NCI-H69 (cell line): ENCODE results near the gene DMPK.
A peak's percentile ranks its signal among the peaks of the same experiment; 100 is the strongest.
"Not testable (repeated sequence)": the region's sequence is repeated elsewhere in the genome, so short reads cannot be mapped to it uniquely, and the experiment has no call there.

ENCODE experiments used
- DNase-seq: peaks from one replicate; lab custom pipeline; 2025; lab: John Stamatoyannopoulos, UW

Gene DMPK

DNA sequence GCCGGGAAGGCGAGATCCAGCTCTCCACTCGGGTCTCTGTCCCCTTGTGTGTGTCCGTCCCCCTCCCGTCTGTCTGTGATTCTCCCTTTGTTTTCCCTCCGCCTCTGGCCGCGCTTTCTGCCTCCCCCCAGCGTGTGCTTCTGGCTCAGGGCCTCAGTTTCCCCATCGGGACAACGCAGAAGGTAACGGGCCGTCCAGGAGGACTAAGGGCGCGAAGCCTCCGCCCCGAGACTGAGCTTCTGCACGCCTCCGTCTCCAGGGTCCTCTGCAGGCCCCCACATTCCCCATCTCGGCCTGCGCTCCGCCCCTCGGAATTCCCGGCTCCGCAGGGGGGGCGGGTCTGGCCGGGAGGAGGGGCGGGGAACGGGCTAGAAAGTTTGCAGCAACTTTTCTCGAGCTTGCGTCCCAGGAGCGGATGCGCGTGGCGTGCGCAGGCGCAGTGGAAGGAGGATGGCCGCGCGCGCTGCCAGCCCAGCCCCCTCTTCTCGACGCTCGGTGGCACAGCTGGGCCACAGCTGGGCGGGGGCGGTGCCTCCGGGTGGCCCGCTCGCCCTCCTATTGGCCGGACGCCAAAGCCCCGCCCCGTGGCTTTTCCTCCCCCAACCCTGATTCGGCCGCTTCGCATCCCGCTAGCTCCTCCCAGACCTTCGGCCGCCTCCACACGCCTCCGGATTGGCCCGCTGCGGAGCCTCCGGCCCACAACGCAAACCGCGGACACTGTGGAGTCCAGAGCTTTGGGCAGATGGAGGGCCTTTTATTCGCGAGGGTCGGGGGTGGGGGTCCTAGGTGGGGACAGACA, 13.1 kb downstream of the DMPK start, which contains the start of gene SIX5:
TSS of gene SIX5 (minus strand) at position 269 of the 799 bp plus-strand sequence. CDS start 408 bp downstream, outside the sequence.
- peak; percentile 98 for DNase-seq

DNA sequence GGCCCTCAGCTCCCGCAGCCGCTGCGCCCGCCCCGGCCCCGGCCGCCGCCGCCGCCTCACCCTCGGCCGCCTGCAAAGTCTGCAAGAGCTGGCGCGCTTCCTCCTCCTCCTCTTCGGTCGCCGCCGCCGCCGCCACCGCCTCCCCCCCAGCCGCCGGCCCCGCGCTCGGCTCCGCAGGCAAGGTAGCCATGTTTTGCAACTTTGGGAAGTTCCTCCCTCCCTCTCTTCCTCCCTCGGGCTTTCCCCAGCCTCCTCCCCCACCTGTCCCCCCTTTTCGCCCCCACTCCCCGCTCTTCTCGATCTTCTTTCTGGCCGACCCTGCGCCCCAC, 13.7 kb downstream of the DMPK start:
- peak; percentile 69 for DNase-seq

DNA sequence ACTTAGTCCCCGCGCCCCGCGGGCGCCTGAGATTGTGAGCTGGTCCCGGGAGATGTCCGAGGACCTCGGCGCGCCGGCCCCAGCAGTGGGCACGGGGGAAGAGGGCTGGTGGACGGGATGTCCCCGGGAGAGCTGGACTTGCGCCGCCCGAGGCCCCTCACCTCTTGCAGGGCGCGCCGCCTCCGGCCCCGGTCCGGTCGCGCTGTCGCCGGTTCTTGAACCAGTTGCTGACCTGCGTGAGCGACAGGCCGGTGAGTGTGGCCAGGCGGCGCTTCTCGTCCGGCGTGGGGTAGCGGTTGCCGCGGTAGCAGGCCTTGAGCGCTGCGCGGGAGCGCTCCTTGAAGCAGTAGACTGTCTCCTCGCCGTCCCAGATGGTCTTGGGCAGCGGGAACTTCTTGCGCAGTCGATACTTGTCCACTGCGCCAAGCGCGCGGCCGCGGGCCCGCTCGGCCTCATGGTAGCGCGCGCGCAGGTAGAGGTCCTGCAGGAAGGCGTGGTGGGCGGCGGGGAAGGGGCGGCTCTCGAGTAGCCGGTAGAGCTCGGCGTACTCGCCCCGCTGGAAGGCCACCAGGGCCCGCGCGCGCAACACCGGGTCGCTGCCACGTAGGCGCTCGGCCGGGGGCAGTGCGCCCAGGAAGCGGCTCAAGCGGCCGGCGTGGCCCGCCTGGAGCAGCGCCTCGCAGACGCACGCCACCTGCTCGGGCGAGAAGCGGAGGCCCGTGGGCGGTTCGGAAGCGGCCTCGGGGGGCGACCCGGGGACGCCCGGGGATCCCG, 14.2 kb downstream of the DMPK start:
- DNase-seq: peak; percentile 73

DNA sequence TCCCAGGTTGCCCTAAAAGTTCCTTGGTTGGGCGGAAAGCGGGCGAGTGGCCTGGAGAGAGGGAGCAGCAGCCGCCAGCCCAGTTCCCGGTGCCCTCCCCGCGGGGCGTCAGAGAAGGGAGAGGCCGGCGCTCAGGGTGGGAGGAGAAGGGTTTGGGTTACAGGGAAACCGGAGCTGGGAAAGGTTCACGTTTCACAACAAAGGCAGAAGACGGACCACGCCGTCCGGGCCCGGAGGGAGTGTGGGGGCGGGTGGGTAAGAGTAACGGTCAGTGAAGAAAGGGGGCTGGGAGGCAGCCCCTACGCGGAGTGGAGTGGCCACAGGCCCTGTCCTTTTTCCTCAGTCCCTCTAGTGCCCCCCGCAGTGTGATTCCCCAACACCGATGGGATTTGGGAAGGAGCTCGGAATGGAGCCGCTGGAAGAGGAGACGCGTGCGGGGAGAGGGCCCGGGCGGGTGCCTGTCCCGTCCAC, 14.8 kb downstream of the DMPK start:
- peak; percentile 63 for DNase-seq

DNA sequence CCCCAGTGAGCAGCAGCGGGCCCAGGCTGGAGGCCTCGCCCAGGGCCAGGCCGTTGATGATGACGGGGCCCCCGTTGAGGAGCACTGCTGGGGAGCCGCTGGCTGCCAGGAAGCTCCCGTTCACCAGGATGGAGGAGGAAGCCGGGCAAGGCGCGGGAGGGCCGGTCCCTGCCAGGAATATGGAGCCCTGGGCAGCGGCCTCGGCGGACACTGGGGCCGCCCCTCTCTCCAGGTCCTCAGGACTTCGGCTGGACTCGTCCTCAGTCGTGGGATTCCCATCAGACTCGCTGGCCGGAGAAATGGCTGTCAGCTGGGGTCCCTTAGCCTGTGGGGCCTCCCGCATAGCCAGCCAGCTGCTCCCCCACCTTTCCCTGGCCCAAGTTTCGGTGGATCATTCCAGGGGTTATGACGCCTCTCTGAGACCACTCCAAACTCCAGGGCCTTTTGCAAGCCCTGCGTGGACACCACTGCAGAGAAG, 15.4 kb downstream of the DMPK start:
- no peak for DNase-seq

DNA sequence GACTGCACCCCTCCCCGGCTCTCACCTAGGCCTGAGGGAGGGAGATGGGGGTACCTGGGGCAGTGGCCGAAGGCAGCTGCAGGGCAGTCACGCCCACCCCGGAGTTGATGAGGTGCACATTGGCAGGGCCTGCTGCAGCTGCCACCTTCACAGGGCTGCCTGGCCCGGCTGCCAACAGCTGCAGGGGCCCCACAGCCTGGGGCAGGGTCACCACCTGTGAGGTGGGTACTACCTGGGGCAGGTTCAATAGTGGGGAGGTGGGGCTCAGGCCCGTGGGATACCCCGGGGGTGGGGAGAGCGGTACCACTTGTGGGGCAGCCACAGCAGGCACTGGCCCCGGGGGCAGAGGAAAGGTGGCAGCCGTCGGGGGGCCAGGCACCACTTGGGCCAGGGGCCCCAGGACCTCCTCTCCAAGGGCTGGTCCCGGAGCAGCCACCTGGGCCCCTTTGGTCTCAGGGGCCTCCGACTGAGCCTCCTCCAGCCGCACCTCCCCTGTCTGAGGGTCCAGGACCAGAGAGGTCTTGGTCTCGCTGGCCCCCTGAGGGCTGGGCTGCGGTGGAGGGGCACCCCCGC, 15.9 kb downstream of the DMPK start:
- no peak for DNase-seq

DNA sequence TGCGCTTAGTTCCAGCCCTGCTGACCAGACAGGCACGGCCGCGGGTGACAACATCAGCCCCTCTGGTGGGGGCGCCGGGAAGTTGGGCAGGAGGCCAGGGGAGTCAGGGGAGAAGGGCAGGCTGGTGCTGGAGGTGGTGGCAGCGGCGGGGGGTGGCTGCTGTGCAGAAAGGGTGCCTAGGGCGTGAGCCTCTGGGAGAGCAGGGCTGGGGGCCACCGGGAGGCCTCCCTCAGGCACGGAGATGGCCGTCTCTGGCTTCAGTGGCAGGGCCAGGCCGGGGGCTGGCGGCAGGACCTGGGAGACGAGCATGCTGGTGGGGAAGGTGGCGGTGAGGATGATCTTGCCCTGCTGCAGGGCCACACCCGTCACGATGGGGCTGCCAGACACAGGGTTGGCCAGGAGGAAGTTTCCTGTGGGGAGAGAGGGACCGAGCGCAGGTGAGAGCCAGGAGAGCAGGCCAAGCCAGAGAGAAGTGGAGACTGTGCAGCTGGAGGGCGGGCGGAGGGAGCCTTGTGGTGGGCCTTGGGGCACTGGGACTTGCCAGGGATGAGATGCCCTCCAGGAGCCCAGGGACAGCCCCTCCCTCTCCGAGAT, 16.5 kb downstream of the DMPK start:
- DNase-seq: no peak

DNA sequence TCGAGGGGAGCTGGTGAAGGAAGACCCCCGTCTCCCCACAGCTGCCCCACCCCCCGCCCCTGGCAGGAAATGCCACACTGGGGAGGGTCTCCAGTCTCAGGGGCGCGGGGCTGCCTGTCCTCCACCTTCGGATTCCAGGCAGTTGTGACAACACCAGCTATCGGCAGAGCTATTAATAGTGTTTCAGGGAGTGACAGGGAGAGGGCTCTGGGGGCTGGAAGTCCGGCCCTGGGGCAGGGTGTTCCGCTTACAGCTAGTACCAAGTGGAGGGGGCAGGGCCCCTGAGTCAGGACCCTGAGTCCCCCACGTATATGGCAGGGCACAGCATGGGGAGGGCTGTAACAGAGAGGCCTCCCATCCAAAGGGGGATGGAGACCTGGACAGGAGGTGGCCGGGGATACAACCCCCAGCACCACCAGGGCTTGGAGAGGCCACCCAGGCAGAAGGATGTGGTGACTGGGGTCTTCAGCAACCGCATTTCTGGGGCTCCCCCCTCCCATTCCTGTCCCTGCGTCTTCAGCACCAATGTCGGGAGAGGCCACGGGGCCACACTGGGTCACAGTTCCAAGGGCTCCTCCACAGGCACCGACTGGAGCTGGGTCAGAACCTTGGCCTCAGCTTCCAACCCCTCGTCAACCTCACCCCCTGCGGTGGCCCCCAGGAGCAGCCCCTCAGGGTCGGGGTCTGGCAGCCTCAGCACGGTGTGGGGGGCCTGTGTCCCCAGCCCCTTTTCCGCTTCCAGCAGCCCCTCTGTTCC, 17.2 kb downstream of the DMPK start:
- DNase-seq: no peak

DNA sequence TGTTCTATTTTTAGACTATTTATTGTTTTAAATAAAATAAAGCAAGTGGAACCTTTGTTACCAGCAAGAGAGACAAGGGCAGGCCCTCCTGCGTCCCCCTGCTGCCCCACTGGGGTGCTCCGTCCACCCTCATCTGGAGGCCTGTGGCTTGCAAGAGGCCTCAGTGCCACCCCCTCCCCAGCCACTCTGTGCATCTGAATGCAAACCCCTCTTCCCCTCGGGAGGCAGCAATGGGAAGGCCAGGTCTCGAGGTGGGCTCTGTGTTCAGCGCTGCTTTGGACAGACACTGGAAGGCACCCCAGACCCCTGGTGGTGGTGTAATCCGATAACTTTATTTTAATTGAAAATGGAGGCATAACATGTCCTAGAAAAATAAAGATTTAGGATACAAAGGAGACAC, 17.8 kb downstream of the DMPK start:
- DNase-seq: no peak

DNA sequence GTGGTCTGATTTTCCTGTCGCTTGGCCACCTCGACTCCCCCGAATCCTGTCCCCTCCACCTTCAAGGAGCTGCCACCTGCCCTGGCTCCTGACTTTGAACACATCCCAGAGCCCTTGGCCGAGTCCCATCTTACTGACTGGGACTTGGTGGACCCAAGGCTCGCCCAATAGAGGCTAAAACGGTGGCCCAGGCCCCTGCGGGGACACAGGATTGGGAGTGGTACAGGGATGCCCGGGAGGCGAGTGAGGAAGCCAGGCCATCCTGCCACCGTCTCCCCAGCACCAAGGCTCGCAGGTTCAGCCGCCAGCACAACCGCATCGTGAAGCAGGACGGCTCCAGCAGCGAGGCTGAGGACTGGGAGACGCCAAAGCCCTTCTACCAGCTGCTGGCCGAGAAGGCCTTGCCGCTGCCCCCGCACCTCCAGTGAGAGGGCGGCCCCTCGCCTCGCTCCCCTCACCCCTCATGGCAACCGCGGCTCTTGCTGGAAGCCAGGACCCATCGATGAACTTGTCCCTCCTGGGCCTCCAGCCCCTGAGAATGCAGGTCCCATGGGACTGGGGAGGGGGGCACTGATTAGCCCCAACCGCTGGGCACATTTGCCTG, 18.5 kb downstream of the DMPK start:
- no peak for DNase-seq

DNA sequence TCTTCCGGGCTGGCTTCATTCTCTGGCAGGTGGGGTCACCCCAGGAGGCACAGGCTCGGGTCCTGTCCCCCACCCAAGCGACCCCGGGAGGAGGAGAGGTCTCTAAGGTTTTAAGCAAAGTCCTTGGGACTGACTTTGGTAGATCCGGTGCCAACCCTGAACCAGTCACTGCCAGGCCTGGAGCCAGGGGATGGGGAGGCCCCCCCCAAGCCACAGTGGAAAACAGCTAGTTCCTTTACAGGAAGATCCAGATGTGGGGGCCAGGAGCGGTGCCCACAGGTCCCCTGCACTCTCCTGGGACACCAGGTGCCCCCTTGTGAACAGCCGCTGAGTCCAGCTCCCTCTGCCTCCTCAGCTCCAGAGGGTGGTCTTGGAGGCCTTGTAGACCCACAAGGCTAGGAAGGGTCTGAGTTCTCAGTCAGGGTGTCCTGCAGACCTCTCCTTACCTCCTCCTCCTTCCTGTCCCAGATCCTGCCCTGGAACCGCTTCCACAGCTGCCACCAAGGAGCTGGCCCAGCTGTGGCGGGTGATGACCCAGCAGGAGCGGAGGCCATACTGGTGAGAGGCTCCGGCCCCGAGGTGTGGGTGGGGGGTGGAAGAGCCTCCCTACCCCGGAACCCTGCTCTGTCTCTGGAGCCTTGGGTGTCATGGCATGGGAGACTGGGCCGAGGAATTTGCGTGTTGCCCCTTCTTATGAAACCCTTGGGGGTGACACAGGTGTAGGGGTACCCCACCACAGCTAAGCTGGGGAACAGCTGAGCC, 19.2 kb downstream of the DMPK start:
- no peak for DNase-seq

DNA sequence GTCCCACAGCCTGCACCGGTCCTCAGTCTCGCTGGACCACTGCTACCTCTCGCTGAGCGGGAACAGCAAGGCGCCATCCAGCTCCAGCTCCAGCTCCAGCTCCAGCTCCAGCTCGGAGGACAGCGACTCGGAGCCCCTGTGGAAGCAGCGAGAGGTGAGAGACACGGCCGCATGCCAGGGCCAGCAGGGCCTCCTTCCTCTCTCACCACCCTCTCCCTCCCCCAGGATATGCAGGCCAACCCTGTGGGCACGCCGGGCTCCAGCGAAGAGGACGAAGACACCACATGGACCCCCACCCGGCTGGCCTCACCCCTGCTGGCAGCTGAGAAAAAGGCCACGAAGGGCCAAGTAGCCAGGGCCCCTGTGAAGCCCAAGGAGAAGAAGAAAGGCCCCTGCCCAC, 20.6 kb downstream of the DMPK start:
- DNase-seq: no peak

DNA sequence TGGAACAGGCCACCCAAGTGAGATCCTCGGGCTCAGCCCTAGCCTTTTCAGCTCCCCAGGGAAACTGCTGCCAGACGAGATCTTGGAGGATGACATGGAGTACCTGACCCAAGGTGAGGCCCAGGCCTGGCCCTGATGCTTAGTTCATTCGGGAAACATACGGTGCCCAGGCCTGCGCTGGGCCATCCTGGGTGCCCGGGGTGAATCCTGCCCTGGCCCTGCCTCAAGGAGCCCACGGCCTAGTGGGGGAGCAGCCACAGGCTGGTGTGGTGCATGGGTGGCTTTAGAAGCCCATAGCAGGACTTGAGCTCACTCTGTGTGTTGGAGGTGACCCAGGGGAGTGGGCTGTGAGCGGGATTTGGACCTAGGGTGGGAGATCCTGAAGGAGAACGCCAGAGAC, 23.4 kb downstream of the DMPK start:
- DNase-seq: no peak

DNA sequence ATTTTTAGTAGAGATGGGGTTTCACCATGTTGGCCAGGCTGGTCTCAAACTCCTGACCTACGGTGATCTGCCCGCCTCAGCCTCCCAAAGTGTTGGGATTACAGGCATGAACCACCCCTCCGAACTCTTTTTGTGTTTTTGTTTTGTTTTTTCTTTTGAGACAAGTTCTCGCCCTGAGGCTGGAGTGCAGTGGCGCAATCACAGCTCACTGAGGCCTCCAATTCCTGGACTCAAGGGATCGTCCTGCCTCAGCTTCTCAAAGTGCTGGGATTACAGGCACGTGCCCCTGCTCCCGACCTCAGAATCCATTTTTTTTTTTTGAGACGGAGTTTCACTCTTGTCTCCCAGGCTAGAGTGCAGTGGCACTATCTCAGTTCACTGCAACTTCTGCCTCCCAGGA, 24.6 kb downstream of the DMPK start:
- no peak for DNase-seq

DNA sequence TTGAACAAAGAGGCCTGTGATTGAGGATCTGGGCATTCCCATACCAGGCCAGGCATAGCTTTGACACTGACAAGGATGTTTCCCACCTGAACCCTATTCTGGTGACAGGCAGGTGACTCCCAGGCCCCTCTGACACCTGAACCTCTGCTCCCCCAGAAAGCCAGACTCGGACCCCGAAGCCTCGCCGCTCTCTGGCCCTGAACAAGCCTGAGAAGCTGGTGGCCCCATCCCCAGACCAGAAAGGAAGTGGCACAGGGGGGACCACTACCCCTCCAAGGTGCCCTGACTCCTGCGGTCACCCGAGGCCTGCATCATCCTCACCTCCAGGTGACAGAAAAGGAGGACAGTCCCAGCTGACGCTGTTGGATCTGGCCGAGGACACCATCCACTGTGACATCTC, 28.0 kb downstream of the DMPK start:
- no peak for DNase-seq

DNA sequence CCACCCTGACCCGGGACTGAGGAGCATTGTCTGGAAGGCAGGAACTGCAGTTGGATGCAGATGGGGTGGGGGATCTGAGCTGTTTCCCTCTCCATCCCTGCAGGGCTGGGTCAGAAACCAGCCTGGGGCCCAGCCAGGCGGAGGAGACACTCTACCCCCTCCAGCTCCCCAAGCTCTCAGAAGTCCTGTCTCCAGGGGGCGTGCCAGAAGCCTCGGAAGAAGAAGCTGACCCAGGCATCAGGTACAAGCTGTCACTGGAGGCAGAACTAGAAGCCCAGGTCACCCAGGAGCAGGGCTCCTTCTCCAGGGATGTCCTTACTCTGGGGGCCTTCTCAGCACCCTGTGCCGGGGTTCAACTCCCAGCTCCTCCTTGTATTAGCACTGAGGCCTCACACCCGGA, 28.7 kb downstream of the DMPK start:
- DNase-seq: no peak

DNA sequence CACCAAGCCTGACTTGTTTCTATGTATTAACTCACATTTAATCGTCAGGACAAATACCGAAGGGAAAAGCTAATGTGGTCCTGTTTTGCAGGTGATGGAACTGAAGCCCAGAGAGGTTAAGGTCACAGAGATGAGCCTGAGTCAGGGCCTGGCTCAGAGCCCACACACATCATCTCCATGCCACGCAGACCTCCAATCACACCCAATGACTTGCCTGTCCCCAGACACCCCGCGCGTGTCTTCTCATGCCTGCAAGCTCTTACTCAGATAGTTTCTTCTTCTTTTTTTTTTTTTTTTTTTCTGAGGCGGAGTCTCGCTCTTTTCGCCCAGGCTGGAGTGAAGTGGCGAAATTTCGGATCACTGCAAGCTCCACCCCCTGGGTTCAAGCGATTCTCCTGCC, 29.7 kb downstream of the DMPK start:
- no peak for DNase-seq

DNA sequence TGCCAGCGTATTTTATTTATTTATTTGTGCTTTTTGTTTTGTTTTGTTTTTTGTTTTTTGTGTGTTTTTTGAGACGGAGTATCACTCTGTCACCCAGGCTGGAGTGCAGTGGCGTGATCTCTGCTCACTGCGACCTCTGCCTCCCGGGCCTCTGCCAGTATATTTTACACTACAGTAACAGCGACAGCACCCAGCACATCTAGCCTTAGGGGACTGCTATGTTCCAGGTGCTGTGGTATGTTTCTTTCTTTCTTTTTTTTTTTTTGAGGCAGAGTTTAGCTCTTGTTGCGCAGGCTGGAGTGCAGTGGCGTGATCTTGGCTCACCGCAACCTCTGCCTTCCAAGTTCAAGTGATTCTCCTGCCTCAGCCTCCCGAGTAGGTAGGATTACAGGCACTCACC, 30.8 kb downstream of the DMPK start:
- not testable (repeated sequence) for DNase-seq

DNA sequence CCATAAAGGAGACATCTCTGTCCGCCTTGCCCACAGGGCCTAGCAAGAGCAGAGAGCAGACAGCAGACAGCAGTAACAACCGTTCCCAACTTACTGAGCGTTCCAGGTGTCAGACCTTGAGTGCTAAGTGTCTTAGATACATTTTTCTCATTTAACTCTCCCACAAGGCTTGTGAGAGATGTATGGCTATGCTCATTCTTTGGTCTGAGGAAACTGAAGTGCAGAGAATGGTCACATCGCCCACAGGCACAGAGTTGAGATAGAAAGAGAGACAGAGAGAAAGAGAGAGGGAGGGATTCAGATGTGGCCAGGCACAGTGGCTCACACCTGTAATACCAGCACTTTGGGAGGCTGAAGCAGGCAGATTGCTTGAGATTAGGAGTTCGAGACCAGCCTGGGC, 34.8 kb downstream of the DMPK start:
- DNase-seq: no peak

DNA sequence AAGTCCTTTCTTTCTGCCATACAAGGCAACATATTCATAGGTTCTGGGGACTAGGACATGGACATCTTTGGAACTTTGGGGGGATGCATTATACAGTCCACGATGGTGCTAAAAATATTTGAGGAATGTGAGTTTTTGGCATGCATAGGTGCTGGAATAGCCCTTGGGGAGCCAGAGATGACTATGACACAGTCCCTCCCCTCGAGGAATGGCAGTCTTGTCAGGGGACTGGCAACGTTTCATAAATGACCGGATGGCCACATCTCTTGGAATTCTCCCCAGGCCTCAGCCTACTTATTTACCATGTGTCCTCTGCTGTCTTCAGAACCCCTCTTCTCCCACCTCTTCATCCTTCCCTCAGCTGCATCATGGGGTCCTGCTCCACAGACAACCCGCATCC, 35.4 kb downstream of the DMPK start:
- DNase-seq: no peak

DNA sequence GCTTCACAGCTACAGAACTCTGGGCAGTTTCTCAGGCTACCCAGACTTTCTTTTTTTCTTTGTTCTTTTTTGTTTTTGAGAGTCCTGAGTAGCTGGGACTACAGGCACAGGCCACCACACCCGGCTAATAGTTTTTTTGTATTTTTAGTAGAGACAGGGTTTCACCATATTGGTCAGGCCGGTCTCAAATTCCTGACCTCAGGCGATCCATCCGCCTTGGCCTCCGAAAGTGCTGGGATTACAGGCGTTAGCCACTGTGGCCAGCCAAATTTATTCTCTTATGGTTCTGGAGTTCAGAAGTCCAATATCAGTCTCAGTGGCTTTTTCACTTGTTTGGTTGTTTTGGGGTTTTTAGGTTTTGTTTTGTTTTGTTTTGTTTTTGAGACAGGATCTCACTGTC, 36.7 kb downstream of the DMPK start:
- no peak for DNase-seq
